ENCODE results near the gene TRIP4.

Gene TRIP4

GRCh38 chr15:64447536-64448315 is 60.1 kb downstream of the TRIP4 start:
- DNase-seq (ENCODE audit: low spot score) = no peak

- peak; percentile 70 for DNase-seq (ENCODE audit: low spot score)
These were observed 65.5 kb downstream of the TRIP4 start for GRCh38 chr15:64452988-64453688.

DNA sequence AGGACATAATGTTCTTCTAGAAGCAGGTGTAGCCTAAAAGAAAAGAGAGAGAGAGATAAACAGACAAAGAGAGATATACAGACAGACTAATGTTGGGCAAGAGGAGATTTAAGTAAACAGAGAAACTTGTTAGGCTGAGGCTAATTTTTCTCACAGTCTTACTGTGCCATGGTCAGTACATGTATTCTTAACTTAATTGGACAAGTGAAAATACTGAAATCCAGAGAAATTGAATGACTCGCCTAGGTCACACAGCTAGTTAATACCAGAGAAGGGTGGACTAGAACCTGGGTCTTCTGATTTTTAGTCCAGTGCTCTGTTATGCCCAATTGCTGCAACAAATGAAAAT is 66.0 kb downstream of the TRIP4 start:
- DNase-seq (ENCODE audit: low spot score) = no peak

- DNase-seq (ENCODE audit: low spot score) = no peak
These were observed 66.6 kb downstream of the TRIP4 start for GRCh38 chr15:64454282-64454681.

DNA sequence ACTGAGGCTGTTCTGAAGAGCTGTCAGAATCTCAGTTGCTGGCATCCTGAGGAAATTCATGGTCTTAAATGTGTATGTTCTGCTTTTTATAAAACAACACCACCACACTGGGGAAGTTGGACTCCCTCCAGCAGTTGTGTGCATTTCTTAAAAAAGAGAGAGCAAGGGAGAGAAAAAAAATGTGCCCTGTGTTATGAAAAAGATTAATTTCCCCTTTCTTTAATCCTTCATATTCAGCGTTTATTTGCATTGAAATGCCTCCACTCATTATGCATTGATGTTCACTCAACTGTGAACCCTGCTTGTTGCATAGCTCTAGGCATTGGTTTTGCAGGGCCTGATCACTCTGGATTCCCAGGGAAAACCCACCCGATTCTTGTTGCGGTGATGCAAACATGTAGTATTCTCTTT is 68.3 kb downstream of the TRIP4 start:
- peak; percentile 54 for DNase-seq (ENCODE audit: low spot score)

DNA sequence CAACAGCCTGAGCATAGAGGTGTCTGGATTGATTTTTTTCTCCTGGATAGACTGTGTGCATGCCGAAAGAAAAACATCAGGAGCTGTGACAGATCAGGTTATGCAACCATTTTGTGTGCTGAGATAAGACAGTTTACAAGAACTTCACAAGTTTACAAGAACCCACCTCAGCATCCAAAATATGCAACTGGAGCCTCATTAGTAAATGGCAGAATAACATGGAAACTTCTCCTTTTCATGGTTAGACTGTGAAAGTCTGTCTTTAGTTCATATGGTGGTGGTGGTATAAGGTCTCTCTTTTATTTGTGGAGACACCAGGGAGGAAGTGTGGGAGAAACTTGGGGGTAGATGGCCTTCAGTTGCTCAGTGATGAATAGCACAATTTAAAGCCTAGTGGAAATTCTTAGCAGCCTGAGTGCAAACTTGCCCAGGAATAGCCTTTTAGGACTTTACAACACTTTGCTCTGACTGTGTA is 69.0 kb downstream of the TRIP4 start:
- no peak for DNase-seq (ENCODE audit: low spot score)

- no peak for DNase-seq (ENCODE audit: low spot score)
These were observed 71.6 kb downstream of the TRIP4 start for GRCh38 chr15:64459066-64459781.

GRCh38 chr15:64460206-64460723 is 72.6 kb downstream of the TRIP4 start, which contains the start of gene ZNF609:
ZNF609 (plus strand) TSS chr15:64460578; CDS start chr15:64499420, 38,842 bp downstream.
- DNase-seq (ENCODE audit: low spot score) = peak; percentile 84

GRCh38 chr15:64460724-64461720 is 73.4 kb downstream of the TRIP4 start:
- peak; percentile 77 for DNase-seq (ENCODE audit: low spot score)

DNA sequence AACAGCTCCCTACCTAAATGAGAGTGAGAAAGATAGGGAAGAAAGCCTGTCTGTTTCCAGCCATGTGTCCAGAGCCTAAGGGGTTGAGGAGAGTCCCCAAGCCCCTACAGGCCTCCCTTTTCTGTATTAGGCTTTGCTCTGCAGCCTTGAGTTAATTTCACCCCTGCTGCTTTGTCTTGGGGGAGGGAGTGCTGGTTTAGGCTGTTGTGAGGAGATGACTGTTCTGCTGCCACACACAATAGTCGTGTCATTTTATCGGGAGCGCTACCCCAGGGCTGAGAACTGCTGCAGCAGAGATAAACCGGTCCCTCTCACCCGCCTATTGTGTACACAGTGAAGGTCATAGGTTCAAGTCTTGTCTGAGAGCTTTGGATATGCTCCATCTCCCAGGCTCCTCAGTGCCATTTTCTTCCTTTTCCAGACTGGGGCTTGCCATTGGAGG is 74.1 kb downstream of the TRIP4 start:
- DNase-seq (ENCODE audit: low spot score) = peak; percentile 65

DNA sequence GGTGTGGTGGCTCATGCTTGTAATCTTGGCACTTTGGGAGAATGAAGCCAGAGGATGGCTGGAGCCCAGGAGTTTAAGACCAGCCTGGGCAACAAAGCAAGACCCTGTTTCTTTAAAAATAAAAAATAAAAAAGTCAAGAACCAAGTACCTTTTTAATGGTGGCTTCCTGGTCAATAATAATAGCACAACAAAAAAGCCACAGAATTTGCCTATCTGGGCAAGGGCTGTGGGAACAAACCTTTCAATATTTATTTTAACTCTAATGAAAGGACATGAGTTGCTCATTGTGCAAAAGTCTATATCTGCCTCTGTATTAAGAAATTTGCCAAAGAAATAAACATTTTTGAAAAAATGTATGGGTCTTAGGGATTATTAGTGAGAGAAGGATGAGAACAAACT is 74.9 kb downstream of the TRIP4 start:
- DNase-seq (ENCODE audit: low spot score) = no peak

GRCh38 chr15:64464276-64465005 is 76.8 kb downstream of the TRIP4 start:
- no peak for DNase-seq (ENCODE audit: low spot score)

GRCh38 chr15:64466408-64467141 is 78.9 kb downstream of the TRIP4 start:
- DNase-seq (ENCODE audit: low spot score) = no peak

GRCh38 chr15:64472161-64472560 is 84.5 kb downstream of the TRIP4 start:
- no peak for DNase-seq (ENCODE audit: low spot score)

GRCh38 chr15:64474846-64475245 is 87.2 kb downstream of the TRIP4 start:
- no peak for DNase-seq (ENCODE audit: low spot score)

DNA sequence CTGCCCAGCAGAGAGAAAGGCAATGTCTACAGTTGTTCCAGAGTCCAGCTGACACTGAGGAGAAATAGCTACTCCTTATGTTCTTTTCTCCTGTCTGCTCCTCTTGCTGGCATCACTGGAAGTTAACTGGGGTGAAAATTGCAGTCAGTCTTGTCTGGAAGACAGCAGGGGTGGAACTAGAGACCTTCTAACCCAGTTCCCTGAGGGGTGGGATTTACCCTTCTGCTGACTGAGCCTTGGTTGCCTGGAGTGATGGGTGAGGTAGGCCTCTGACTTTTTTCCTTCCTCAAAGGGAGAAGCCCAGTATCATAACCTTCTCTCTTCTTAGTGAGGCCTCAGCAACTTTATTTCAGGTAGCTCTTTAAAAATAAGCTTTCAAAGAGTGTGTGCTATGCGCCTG is 88.9 kb downstream of the TRIP4 start:
- no peak for DNase-seq (ENCODE audit: low spot score)

- DNase-seq (ENCODE audit: low spot score) = no peak
These were observed 91.2 kb downstream of the TRIP4 start for GRCh38 chr15:64478863-64479262.

- DNase-seq (ENCODE audit: low spot score) = no peak
These were observed 93.3 kb downstream of the TRIP4 start for GRCh38 chr15:64480891-64481290.

- no peak for DNase-seq (ENCODE audit: low spot score)
These were observed 96.1 kb downstream of the TRIP4 start for GRCh38 chr15:64483749-64484148.

DNA sequence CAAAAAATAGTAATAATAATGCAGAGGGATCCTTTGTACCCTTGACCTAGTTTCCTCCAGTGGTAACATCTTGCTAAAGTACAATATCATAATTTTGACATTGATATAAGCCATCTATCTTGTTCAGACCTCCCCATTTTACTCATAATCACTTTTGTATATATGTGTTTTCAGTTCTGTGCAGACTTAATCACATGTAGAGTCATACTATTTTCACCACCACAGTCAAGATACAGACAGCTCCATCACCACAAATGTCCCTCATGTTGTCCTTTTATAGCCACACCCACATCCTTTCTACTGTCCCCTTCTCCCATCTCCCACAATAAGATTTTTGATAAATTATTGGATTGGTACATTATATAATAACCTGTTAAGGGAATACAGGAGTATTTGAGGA is 98.2 kb downstream of the TRIP4 start:
- no peak for DNase-seq (ENCODE audit: low spot score)
